Right kidney (tissue), 9 donors: ENCODE measurements around the gene CDKN2B.
"Not testable (repeated sequence)": the region's sequence is repeated elsewhere in the genome, so short reads cannot be mapped to it uniquely, and the experiment has no call there.

ENCODE experiments used
- DNase-seq: peaks from one replicate; pipeline ENCODE4 v3.0.0-alpha.2; 2016
- long read RNA-seq, 8 donors: transcript quantifications; one replicate each; lab custom pipeline, GENCODE V29; 2026

The CDKN2B gene, protein sequence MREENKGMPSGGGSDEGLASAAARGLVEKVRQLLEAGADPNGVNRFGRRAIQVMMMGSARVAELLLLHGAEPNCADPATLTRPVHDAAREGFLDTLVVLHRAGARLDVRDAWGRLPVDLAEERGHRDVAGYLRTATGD
- long read RNA-seq, donor 1: 0 reads
- long read RNA-seq, donor 2, partial matches to known transcripts: 0 of 1 reads
- long read RNA-seq, donor 2, other reads (novel, unspliced or antisense): 0 of 1 reads
- long read RNA-seq, donor 3: 0 reads
- long read RNA-seq, donor 4: 0 reads
- long read RNA-seq, donor 5, partial matches to known transcripts: 0 of 1 reads
- long read RNA-seq, donor 5, other reads (novel, unspliced or antisense): 0 of 1 reads
- long read RNA-seq, donor 6: 0 reads
- long read RNA-seq, donor 7, partial matches to known transcripts: 0 of 1 reads
- long read RNA-seq, donor 7, other reads (novel, unspliced or antisense): 0 of 1 reads
- long read RNA-seq, donor 8: 0 reads

- peak; percentile 89 for DNase-seq
Measured at GRCh38 chr9:22008717-22009505, at the start of gene CDKN2B. Gene CDKN2B (minus strand): TSS chr9:22009305. CDS start chr9:22008953, 352 bp downstream.

DNA sequence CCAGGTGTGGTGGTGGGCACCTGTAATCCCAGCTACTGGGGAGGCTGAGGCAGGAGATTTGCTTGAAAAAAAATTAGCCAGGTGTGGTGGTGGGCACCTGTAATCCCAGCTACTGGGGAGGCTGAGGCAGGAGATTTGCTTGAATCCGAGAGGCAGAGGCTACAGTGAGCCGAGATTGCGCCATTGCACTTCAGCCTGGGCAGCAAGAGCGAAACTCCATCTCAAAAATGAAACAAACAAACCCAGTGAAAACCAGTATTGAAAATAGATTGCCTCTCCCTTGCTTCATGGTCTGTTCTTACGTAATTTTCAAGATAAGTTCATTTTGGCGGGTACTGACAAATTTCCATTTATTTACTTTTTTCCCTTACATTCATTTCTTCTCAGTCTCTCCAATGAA is 48.9 kb upstream of the CDKN2B start:
- not testable (repeated sequence) for DNase-seq

DNA sequence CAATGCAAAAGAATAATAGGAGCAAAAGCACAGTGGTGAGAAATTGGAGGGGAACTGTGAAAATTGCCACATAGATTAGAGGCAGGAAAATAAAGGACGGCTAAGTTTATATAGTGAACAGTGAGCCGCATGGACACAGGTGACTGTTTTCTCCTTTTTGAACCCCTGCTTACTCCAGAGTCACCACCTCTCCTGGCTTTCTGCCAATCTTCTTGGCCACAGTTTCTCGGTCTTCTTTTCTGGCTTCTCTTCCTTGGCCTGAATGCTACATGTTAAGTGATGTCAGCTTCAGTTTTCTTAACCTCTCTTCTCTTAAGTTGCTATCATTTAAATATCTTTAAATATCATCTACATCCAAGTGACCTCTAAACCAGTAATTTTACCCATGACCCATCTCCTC is 47.3 kb upstream of the CDKN2B start:
- DNase-seq: no peak

DNA sequence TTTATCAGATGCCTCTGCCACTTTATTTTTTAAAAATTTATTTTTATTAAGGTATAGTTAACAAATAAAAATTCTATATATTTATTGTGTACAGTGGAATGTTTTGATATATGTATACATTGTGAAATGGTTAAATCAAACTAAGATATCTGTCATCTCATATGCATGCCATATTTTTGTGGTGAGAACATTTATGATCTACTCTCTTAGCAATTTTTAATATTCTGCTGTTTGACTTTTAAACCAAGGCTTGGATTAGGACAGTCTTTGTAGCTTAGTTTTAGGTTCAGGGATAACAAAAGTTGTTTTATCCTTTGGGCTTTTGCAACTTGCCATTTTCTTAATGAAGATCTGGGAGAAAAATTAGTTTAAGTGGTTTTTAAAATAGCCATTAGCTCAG is 46.0 kb upstream of the CDKN2B start:
- DNase-seq: no peak

- DNase-seq: no peak
Measured at GRCh38 chr9:22054529-22054928, 45.4 kb upstream of the CDKN2B start.

DNA sequence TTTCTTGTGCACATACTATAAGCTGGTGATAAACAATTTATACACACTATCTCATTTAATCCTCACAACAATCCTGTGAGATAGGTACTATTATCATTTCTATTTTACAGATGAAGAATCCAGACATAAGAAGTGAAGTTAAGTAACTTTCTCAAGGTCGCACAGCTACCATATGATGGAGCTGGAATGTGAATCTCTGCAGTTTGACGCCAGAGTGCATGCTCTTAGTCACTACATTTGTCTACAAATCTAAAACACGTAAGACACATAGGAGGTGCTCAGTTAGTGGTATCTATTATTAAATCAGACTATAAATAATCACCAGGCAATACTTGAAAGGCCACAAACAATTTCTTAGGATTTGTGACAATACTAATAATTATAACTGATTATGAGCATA is 45.0 kb upstream of the CDKN2B start:
- no peak for DNase-seq

DNA sequence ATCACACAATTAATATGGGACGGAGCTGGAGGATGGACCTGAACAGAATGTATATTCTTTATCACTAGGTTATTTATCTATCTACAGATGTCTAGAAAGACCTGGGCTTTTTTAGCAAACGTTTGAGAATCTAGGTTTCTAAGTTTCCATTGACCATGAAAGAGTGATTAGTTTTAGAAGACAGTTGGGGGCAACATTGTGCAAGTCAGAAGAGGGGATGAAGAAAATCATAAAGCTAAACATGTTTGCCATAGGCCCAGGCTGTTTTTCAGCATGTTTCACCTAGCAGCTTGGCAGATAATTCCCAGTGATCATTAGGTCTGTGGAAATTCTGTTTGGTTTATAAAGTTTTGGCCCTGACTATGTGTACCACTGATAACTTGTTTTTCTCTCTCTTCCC is 44.1 kb upstream of the CDKN2B start:
- DNase-seq: no peak

DNA sequence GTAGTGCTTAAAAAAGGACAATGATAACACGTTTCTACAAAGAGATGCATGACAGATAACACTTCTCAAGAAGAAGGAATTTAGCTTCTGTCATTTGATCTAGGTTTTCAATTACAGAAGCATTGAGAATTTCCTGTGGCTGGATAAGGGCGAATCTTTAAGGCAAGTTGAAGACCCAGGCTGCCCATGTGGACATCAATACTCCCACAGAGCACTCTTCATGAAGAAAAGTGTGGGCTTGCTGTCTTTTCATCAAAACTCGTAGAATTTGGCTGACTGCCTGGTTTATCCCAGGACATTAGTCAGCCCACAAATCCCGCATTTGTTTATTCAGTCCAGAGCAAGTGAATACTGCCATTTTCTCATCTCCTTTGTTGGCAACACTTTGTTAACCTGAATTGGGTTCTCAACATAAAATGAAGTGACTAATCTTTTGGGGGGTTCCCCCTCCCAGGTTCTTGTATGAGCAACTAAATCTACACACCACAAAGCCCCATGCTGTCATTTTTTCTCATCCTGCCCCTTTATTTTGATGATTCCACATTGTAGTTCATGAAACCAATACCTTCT is 43.4 kb upstream of the CDKN2B start:
- no peak for DNase-seq

DNA sequence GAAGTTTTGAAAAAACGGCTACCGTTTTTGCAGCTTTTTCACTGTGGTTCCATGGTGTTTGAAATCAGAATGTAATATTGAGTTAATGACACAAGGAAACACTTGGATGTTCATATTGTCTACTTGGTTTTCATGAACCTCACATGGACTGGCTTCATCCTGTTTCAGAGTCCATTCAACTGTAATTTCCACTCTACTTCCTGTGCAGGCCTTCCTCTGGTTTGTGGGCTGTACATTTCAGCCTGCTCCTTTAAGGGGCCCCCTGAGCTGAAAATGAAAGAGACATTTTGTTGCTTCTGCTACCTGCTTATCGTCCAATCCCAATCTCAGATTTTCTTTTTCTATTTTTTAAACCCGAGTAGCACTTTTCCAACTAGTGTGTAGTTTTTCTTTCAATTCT is 41.8 kb upstream of the CDKN2B start:
- no peak for DNase-seq

DNA sequence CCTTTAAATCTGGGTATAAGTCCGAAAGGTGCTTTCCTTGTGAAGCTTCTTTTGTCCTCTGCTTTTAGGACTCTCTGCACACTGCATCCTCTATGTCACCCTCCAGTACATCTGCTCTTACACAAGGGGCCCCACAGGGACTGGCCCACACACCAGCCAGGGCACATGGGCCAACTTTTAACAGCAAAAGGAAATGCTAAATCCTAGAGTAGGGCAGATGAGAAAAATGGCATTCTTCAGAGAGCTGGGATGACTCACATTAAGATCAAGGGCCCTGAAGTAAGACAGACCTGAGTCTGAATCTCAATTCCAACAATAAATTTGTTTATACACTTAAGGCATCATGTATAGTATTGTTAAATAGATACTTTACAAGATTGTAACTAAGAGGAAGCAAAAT is 40.3 kb upstream of the CDKN2B start:
- DNase-seq: no peak

- DNase-seq: no peak
Measured at GRCh38 chr9:22047596-22047995, 38.5 kb upstream of the CDKN2B start.

DNA sequence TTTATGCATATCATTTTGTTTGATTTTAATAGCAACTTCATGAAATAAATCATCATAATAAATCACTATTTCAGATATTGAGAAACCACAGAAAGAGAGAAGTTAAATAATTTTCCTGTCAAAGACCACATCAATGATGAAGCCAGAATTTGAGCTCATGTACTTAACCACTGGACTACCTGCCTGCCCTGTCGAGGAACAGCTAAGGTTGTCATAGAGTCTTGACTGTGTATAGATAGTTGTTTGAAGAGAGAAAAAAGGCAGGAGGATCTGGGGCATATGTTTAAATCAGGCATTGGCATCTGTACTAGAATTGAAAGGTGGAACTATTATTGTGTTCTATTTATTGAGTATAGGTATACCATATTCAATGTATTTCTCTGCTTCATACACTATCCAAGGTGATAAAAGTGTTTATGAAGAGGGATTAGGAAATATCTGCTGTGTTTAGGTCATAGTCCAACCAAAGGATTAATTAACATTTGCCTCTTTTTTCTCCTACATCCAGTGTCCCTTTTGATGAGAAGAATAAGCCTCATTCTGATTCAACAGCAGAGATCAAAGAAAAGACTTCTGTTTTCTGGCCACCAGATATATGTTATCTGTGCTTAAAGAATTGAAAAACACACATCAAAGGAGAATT is 37.3 kb upstream of the CDKN2B start:
- DNase-seq: no peak

DNA sequence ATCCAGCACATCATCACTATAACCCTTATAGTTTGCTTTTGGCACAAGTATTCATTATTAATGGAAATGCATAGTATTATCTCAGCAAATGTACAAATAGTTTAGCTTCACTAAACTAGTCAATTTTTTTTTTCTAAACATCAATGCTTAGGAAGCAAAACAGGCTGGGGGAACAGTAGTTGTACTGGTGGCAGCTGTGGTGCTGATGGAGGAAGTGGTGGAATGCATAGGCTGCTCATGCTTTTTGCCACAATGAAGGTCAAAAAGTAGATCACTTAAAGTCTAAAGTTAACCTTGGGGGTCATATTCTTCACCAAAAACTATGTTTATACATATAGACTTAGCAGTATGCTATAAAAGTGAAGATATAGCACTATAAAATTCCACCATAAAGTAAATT is 36.3 kb upstream of the CDKN2B start:
- DNase-seq: no peak

DNA sequence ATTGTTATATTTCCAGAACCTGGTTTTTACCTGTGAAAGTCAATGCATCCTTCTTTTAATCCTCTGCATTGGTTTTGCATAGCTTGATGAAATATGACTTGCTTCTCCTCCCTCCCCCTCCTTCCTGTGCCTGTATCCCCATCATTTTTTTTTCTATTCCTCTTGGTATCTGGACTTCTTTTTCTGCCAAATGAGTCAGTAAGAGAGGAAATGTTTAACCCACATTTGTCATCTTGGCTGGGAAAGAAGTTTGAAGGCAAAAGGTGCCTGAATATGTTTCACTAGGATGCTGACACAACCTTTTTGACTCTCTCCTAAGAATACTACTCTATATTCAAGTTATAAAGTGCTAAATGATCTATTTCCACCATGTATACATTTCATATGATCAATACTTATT is 35.5 kb upstream of the CDKN2B start:
- DNase-seq: no peak

DNA sequence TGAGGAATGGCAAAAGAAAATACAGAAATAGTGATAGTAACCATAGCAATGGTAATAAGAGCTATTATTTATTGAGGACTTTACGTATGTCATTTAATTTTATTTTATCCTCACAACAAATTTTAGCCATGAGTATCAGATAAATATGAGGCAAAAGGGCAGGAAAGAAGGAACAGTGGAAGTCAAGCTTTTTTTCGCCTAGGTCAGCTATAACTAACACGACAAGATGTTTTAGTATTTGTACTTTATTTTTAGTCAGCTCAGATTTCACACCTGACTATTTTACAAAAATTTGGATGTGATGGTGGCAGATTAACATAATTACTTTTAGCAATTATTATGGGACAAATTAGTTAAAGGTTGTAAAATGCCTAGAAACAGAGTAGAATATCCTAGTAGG is 34.8 kb upstream of the CDKN2B start:
- DNase-seq: no peak

DNA sequence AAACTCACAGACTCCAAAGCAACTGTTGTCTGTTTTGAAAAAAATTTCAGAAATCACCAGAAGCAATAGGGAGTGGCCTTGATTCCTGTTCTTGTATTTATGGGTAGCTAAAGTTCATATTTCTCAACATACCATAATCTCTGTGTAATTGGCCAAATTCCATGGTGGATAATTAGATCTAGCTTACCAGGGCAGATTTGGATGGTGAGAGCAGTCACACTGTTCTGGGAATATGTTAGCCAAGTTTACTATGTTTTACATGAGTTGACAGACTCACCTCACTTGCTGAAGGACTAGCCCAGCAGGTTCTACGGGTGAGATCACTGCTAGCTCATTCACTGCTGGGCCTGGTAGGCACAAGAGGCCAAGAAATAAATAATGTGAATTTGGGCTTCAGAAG is 32.7 kb upstream of the CDKN2B start:
- no peak for DNase-seq

DNA sequence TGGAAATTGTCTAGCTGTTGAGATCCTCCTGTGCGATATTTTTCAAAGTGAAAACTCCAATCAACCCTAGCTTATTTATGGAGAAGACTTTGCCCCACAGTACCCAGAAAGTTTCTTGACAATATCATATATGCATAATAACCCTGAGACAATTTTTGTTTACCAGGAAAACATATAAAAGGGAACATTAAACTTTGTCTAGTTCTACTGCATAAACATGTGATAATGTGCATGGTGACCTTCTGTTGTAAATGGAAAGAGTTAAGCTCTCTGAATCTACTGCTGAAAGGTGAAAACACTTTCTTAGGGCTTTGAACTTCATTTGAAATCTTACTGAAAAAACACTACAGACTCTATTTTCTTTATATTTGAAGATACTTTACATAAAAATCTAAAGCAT is 32.2 kb upstream of the CDKN2B start:
- DNase-seq: no peak

GRCh38 chr9:22040760-22041159 is 31.7 kb upstream of the CDKN2B start:
- no peak for DNase-seq

DNA sequence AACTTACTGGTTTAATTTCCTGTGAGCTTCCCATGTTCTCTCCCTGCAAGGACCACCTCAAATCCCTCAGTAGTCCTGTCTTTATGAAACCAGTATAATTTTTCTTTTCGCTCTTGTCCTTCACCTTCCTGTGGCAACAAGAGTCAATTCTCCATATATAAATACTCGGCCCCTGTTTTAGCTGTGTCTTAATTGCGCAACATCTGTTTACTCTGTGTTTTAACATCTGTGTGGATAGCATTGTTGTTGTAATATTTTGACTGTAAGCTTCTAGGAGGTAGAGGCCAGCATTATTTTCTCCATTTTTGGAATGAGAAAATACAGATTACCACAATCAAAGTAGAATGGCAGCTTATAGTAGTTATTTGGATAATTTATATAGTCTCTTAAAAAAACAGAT is 30.2 kb upstream of the CDKN2B start:
- DNase-seq: no peak

GRCh38 chr9:22037954-22038690 is 29.0 kb upstream of the CDKN2B start:
- DNase-seq: no peak

DNA sequence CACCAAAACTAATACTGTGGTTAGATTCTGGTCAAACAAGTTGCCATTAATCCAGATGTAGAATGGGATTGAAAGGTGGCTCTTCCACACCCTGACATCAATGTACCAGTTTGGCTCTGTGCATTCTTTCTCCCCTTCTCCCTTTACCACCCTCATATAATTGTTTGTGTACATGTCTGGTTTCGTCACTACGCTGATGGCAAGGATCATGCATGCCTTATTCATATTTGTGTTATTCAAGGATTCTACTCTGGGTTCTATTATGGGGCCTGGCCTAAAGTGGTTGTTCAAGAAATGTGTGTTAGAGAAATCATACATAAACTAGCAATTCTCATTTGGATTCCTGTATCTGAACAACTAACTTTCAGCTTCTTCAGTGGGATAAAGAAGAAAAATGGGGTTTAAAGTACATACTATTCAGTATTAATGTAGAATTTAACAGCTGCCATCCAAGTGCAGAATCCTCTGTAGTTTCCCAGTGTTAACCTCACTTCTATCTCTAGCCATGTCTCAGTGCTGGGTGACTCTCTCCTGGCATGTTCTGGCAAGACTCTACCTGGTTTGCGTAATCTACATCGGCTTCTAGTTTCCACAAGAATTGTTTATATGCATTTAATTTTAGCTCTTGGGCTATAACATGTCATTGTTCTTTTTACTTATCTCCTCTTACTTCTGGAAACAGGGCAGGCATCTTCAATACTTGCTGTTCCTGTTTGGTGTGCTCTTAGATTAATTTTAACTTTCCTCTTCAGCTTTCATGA is 27.9 kb upstream of the CDKN2B start:
- no peak for DNase-seq
